ENCODE measurements around the gene FAM210B.

- TF ChIP-seq CTCF (IDR thresholded peaks at IDR 0.05; ENCODE audit: low read length) (no peak), EZH2phosphoT487 (IDR thresholded peaks at IDR 0.05; ENCODE audit: low read length) (no peak)
Observed at GRCh38 chr20:56393653-56394052, 34.9 kb downstream of the FAM210B start.
